Neural progenitor cell (in vitro differentiated cells): ENCODE results near the gene DYSF. TPM values are rescaled to one million over a fixed set of nuclear protein-coding genes. Genes with fewer than 3 reads are reported as not detected.
A peak's percentile ranks its signal among the peaks of the same experiment; 100 is the strongest.

Source experiments
- DNase-seq: peaks from one replicate; pipeline ENCODE4 v3.0.0-alpha.2; 2016; ENCODE audit warnings: low spot score
- H2AFZ ChIP-seq: fragments of 200-600 bp; sonication (generic); replicated peaks from 2 replicates; pipeline ENCODE4 v1.6.1; 2016; ENCODE audit warnings: antibody characterized with exemption
- H3F3A ChIP-seq: fragments of 200-600 bp; sonication (generic); 2 replicates; pipeline ENCODE4 v1.6.1; 2016; ENCODE audit warnings: antibody characterized with exemption, low read depth
- H3K27ac ChIP-seq: fragments of 200-600 bp; sonication (generic); 2 replicates; pipeline ENCODE4 v1.5.1; 2016; ENCODE audit warnings: mild to moderate bottlenecking
- H3K27me3 ChIP-seq: fragments of 200-600 bp; sonication (generic); 2 replicates; pipeline ENCODE4 v1.6.1; 2016; ENCODE audit warnings: mild to moderate bottlenecking, moderate library complexity
- H3K36me3 ChIP-seq: fragments of 200-600 bp; sonication (generic); 2 replicates; pipeline ENCODE4 v1.5.1; 2016
- H3K4me1 ChIP-seq: fragments of 200-600 bp; sonication (generic); 2 replicates; pipeline ENCODE4 v1.6.1; 2016; ENCODE audit warnings: mixed run types
- H3K4me2 ChIP-seq: fragments of 200-600 bp; sonication (generic); 2 replicates; pipeline ENCODE4 v1.6.1; 2016
- H3K4me3 ChIP-seq: fragments of 200-600 bp; sonication (generic); 2 replicates; pipeline ENCODE4 v1.5.1; 2016
- H3K79me2 ChIP-seq: fragments of 200-600 bp; sonication (generic); 2 replicates; pipeline ENCODE4 v1.6.1; 2016; ENCODE audit warnings: low read depth
- H3K9ac ChIP-seq: fragments of 200-600 bp; sonication (generic); 2 replicates; pipeline ENCODE4 v1.6.1; 2016
- H3K9me3 ChIP-seq: fragments of 200-600 bp; sonication (generic); 2 replicates; pipeline ENCODE4 v1.5.1; 2016; ENCODE audit warnings: low read depth
- H4K20me1 ChIP-seq: fragments of 200-600 bp; sonication (generic); 2 replicates; pipeline ENCODE4 v1.6.1; 2016; ENCODE audit warnings: low read depth
- H3K27ac Mint-ChIP-seq: 3 replicates; pipeline ENCODE4 v1.8.0; 2021; ENCODE audit warnings: mixed read lengths
- H3K27me3 Mint-ChIP-seq: 2 replicates; pipeline ENCODE4 v1.8.0; 2022; ENCODE audit warnings: low read depth, mild to moderate bottlenecking, inconsistent platforms, moderate library complexity, mixed read lengths; ENCODE audit not compliant: insufficient read depth
- H3K36me3 Mint-ChIP-seq: 3 replicates; pipeline ENCODE4 v1.8.0; 2021; ENCODE audit warnings: mixed read lengths
- H3K4me1 Mint-ChIP-seq: 3 replicates; pipeline ENCODE4 v1.8.0; 2021; ENCODE audit warnings: mixed read lengths
- H3K4me3 Mint-ChIP-seq: 3 replicates; pipeline ENCODE4 v1.8.0; 2021; ENCODE audit warnings: mild to moderate bottlenecking, moderate library complexity, mixed read lengths
- H3K9me3 Mint-ChIP-seq: 3 replicates; pipeline ENCODE4 v1.8.0; 2020; ENCODE audit warnings: mixed read lengths
- EZH2 ChIP-seq: fragments of 200-600 bp; sonication (generic); IDR thresholded peaks from 2 replicates; pipeline ENCODE4 v1.6.1; 2017; ENCODE audit warnings: antibody characterized with exemption, mild to moderate bottlenecking, moderate library complexity
- EZH2phosphoT487 ChIP-seq: fragments of 200-600 bp; sonication (generic); IDR thresholded peaks from 2 replicates; pipeline ENCODE4 v1.6.1; 2017; ENCODE audit warnings: antibody characterized with exemption
- total RNA-seq: library from RNA; depleted of rRNA; stranded (reverse); fragments of >200 nt; gene quantifications from 2 replicates; pipeline ENCODE4 v1.2.3, GENCODE V29; 2015; ENCODE audit warnings: low replicate concordance
- TF ChIP-seq, protein P1 (sequence below): fragments of 200-600 bp; sonication (generic); IDR thresholded peaks from 2 replicates; pipeline ENCODE4 v1.5.1; 2017; ENCODE audit warnings: antibody characterized with exemption, mild to moderate bottlenecking

The DYSF gene
- total RNA-seq, 1 donor from 2014 or later: 0.39 TPM

DNA sequence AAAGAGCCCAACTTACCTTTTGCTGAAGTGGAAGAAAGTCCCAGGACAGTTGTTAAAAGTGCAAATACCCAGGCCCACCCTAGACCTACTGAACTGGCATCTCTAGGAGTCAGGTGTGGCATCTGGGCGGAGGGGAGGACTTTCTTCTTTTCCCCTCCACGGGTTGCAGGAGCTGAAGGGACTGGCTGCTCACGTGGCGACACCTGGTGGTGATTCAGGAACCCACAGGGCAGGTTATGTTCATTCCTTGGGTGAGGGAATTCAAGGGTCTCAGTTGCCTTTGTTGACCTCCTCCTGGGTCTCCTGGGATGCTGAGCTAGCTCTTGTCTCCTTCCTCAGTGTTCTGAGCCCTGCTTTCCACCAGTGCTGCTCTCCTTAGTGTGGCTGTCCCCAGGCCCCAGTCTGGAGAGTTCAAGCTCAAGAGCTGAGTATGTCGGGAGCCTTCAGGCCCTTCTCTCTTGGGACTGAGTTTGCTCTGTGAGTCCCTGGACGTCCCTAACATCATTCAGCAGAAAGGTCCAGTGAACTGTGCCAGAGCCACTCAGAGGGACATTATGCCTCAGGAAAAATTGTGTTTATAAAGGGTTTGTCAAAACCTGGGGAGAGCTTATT, 56.9 kb downstream of the DYSF start:
- H3K4me2 ChIP-seq: no peak overlapping the region
- H3K4me3 ChIP-seq: no peak overlapping the region
- no peak overlapping the region for H3K9ac ChIP-seq
- no peak overlapping the region for H2AFZ ChIP-seq
- no peaks in the 10 kb centered on the region for H3K9me3 ChIP-seq
- no peaks in the 10 kb centered on the region for H3K9me3 Mint-ChIP-seq
- DNase-seq: peak; percentile 83
- TF ChIP-seq EZH2: no peak
- TF ChIP-seq, protein P1, sequence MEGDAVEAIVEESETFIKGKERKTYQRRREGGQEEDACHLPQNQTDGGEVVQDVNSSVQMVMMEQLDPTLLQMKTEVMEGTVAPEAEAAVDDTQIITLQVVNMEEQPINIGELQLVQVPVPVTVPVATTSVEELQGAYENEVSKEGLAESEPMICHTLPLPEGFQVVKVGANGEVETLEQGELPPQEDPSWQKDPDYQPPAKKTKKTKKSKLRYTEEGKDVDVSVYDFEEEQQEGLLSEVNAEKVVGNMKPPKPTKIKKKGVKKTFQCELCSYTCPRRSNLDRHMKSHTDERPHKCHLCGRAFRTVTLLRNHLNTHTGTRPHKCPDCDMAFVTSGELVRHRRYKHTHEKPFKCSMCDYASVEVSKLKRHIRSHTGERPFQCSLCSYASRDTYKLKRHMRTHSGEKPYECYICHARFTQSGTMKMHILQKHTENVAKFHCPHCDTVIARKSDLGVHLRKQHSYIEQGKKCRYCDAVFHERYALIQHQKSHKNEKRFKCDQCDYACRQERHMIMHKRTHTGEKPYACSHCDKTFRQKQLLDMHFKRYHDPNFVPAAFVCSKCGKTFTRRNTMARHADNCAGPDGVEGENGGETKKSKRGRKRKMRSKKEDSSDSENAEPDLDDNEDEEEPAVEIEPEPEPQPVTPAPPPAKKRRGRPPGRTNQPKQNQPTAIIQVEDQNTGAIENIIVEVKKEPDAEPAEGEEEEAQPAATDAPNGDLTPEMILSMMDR: peak; percentile 93
- no peaks in the 10 kb centered on the region for H3K79me2 ChIP-seq
- no peaks in the 10 kb centered on the region for H3F3A ChIP-seq
- no peaks in the 10 kb centered on the region for H3K4me1 Mint-ChIP-seq
- no peak overlapping the region for H3K27ac Mint-ChIP-seq
- H3K27me3 ChIP-seq: no peaks in the 10 kb centered on the region
- no peaks in the 10 kb centered on the region for H3K36me3 Mint-ChIP-seq
- no peaks in the 10 kb centered on the region for H3K4me1 ChIP-seq
- no peaks in the 10 kb centered on the region for H4K20me1 ChIP-seq
- H3K4me3 Mint-ChIP-seq: no peak overlapping the region
- H3K36me3 ChIP-seq: no peaks in the 10 kb centered on the region
- H3K27me3 Mint-ChIP-seq: peaks cover 6% of the 10 kb centered on the region
- no peak overlapping the region for H3K27ac ChIP-seq

DNA sequence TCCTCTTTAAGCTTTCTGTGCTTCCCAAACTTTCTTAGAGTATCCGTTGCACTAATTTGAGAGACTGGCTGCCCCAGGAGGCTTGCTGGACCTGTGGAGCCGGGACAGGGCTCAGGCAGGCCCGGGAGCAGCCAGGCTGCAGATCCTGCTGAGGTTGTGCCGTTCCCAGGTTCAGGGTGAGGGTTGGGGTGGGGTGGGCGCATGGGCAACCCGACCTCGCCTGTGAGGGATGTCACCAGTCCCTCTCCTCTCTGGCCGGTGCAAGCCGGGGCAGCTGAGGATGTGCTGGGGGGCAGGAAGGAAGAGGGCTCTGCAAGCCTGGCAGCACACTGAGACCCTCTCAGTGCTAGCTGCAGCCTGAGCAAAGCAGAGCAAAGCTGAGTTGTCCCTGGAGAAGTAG, 57.6 kb downstream of the DYSF start:
- H3K9me3 ChIP-seq: no peaks in the 10 kb centered on the region
- H3K27me3 Mint-ChIP-seq: peaks cover 5% of the 10 kb centered on the region
- H3K9me3 Mint-ChIP-seq: no peaks in the 10 kb centered on the region
- H3K27ac ChIP-seq: no peak overlapping the region
- H3K9ac ChIP-seq: no peak overlapping the region
- no peaks in the 10 kb centered on the region for H3K79me2 ChIP-seq
- H3K4me3 ChIP-seq: no peak overlapping the region
- no peak overlapping the region for H3K27ac Mint-ChIP-seq
- no peaks in the 10 kb centered on the region for H3K4me1 ChIP-seq
- no peaks in the 10 kb centered on the region for H3K36me3 ChIP-seq
- no peaks in the 10 kb centered on the region for H4K20me1 ChIP-seq
- H3K4me3 Mint-ChIP-seq: no peak overlapping the region
- H3K27me3 ChIP-seq: no peaks in the 10 kb centered on the region
- no peaks in the 10 kb centered on the region for H3F3A ChIP-seq
- no peak overlapping the region for H3K4me2 ChIP-seq
- no peak overlapping the region for H2AFZ ChIP-seq
- no peak for DNase-seq
- TF ChIP-seq EZH2phosphoT487: no peak
- TF ChIP-seq, protein P1: no peak
- TF ChIP-seq EZH2: no peak
- H3K4me1 Mint-ChIP-seq: no peaks in the 10 kb centered on the region
- no peaks in the 10 kb centered on the region for H3K36me3 Mint-ChIP-seq

DNA sequence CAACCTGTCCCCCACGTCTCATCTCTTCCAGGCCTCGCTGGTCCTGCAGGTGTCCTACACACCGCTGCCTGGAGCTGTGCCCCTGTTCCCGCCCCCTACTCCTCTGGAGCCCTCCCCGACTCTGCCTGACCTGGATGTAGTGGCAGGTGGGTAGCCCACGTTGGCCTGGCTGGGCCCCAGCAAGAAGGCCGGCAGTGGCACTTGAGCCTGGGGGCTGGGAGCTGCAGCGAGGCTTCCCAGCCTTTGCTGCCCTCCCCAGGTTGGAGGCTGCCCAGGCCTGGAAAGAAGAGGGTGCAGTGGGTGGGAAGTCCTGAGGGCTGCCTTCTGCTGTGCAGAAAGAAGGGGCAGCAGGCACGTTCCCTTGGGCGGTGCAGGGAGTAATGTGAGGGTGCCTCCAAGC, 58.4 kb downstream of the DYSF start:
- Mint-ChIP-seq H3K36me3 (no peaks in the 10 kb centered on the region), H3K4me3 (no peak overlapping the region), H3K27ac (no peak overlapping the region), H3K4me1 (peaks cover 3% of the 10 kb centered on the region), H3K9me3 (no peaks in the 10 kb centered on the region), H3K27me3 (peaks cover 6% of the 10 kb centered on the region)
- no peaks in the 10 kb centered on the region for H3F3A ChIP-seq
- no peaks in the 10 kb centered on the region for H3K27me3 ChIP-seq
- no peak overlapping the region for H3K27ac ChIP-seq
- TF ChIP-seq EZH2: no peak
- no peak for TF ChIP-seq EZH2phosphoT487
- TF ChIP-seq, protein P1: no peak
- DNase-seq: no peak
- no peaks in the 10 kb centered on the region for H3K36me3 ChIP-seq
- no peaks in the 10 kb centered on the region for H4K20me1 ChIP-seq
- H2AFZ ChIP-seq: no peak overlapping the region
- H3K4me3 ChIP-seq: no peak overlapping the region
- no peaks in the 10 kb centered on the region for H3K9me3 ChIP-seq
- no peaks in the 10 kb centered on the region for H3K4me1 ChIP-seq
- H3K4me2 ChIP-seq: no peak overlapping the region
- no peak overlapping the region for H3K9ac ChIP-seq
- no peaks in the 10 kb centered on the region for H3K79me2 ChIP-seq
